Ishikawa (cell line): ENCODE measurements around the gene CSTB.

Source experiments
- CEBPB ChIP-seq: IDR thresholded peaks from 2 replicates; pipeline ENCODE4 v1.6.1; 2012
- CREB1 ChIP-seq: IDR thresholded peaks from 2 replicates; pipeline ENCODE4 v1.6.1; 2012; ENCODE audit warnings: low read depth
- EGR1 ChIP-seq: IDR thresholded peaks from 2 replicates; pipeline ENCODE4 v1.6.1; 2012
- EP300 ChIP-seq: IDR thresholded peaks from 2 replicates; pipeline ENCODE4 v1.6.1; 2012; ENCODE audit warnings: borderline replicate concordance
- FOXM1 ChIP-seq: IDR thresholded peaks from 2 replicates; pipeline ENCODE4 v1.6.1; 2012; ENCODE audit warnings: low read depth, borderline replicate concordance
- MAX ChIP-seq: IDR thresholded peaks from 2 replicates; pipeline ENCODE4 v1.6.1; 2012
- NFIC ChIP-seq: IDR thresholded peaks from 2 replicates; pipeline ENCODE4 v1.6.1; 2012
- RAD21 ChIP-seq: IDR thresholded peaks from 2 replicates; pipeline ENCODE4 v1.6.1; 2012; ENCODE audit warnings: low read depth
- REST ChIP-seq: IDR thresholded peaks from 2 replicates; pipeline ENCODE4 v1.6.1; 2012; ENCODE audit warnings: low read depth, mild to moderate bottlenecking
- TAF1 ChIP-seq: IDR thresholded peaks from 2 replicates; pipeline ENCODE4 v1.6.1; 2012; ENCODE audit warnings: low read depth, mild to moderate bottlenecking
- TCF12 ChIP-seq: IDR thresholded peaks from 2 replicates; pipeline ENCODE4 v1.6.1; 2012; ENCODE audit warnings: low read depth
- TEAD4 ChIP-seq: IDR thresholded peaks from 2 replicates; pipeline ENCODE4 v1.6.1; 2012
- USF1 ChIP-seq: IDR thresholded peaks from 2 replicates; pipeline ENCODE4 v1.6.1; 2012
- YY1 ChIP-seq: IDR thresholded peaks from 2 replicates; pipeline ENCODE4 v1.6.1; 2012; ENCODE audit warnings: low read depth
- ZBTB7A ChIP-seq: IDR thresholded peaks from 2 replicates; pipeline ENCODE4 v1.6.1; 2012; ENCODE audit warnings: low read depth

The CSTB gene

DNA sequence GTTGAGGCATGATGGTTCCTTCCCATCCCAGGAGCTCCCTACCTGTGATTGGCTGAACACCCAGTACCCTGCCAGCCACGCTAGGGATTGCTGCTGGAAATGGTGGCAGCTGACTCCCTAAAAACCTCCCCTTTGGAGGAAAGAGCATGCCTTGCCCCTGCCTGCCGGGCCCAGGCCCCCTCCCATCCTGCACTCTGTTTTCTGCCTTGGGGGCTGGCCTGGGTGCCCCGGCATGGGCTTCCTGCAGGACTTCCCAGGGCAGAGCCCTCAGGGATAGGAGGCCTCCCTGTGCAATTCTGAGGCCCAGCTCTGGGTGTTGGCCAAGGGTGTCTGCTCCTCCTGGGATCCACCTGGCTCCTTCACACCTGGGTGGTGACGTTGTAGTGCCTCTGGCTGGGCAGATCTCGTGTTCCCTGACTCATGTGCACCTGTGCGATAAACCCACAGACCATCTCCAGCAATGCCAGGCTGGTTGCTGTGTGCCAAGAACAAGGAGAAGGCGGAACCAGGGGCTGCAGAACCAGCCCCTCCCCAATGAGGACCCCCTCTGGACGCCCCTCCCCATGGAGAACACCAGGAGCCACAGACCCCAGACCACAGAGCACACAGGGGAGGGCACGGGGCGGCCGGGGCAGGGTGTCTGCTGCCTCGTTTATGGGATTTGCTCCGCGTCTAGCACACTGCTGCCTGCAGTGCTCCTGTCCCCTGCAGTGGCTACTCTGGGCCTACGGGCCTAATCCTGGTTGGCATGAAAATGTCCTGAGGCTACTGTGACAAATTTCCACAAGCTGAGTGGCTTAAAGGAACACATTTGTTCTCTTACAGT, 13.6 kb downstream of the CSTB start:
- TF ChIP-seq CREB1 (no peak), TEAD4 (no peak), RAD21 (no peak), ZBTB7A (no peak), TCF12 (no peak), TAF1 (no peak), MAX (no peak), FOXM1 (no peak), EP300 (no peak), REST (no peak), EGR1 (no peak), CEBPB (no peak), YY1 (no peak), USF1 (no peak), NFIC (no peak)

DNA sequence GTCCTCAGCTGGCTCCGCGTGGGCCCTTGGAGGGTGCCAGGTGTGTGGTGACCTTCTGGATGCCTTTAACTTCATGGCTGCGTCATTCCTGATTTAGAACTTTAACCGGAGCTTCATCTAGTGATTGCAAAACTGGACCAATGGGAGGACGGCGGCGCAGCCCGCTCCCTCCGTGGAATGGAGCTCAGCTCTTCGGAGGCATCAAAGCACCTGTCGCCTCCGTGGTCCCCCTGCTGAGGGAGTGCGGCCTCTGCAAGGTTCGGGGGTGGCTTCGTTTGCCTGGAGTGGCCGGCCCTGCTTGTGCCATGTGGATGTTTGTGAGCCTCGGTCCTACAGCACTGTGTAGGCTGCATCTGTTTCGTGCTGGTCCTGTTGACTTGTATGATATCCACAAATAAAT, 14.2 kb downstream of the CSTB start:
- TF ChIP-seq FOXM1 (no peak), EP300 (no peak), TEAD4 (no peak), MAX (no peak), CREB1 (no peak), REST (no peak), TCF12 (no peak), USF1 (no peak), CEBPB (no peak), ZBTB7A (no peak), EGR1 (no peak), NFIC (no peak), YY1 (no peak), RAD21 (no peak), TAF1 (no peak)

GRCh38 chr21:43760391-43760958, 15.6 kb downstream of the CSTB start:
- TF ChIP-seq MAX, result no peak
- TF ChIP-seq ZBTB7A, result no peak
- no peak for TF ChIP-seq YY1
- no peak for TF ChIP-seq USF1
- no peak for TF ChIP-seq TCF12
- TF ChIP-seq CREB1, result no peak
- TF ChIP-seq FOXM1, result no peak
- TF ChIP-seq REST, result no peak
- TF ChIP-seq EGR1, result no peak
- no peak for TF ChIP-seq TEAD4
- TF ChIP-seq RAD21, result no peak
- TF ChIP-seq NFIC, result no peak
- no peak for TF ChIP-seq TAF1
- TF ChIP-seq CEBPB, result no peak
- no peak for TF ChIP-seq EP300
